PC-3 (cell line): ENCODE measurements around the gene FAAH2. TPM values are rescaled to one million over a fixed set of nuclear protein-coding genes. Genes with fewer than 3 reads are reported as not detected.
"Not testable (repeated sequence)": the region's sequence is repeated elsewhere in the genome, so short reads cannot be mapped to it uniquely, and the experiment has no call there.

Experiments
- ATAC-seq: fragments of 200-7000 bp; cut with Tn5 transposase; 2 replicates; pipeline ENCODE4 v1.9.1; 2020; ENCODE audit warnings: mild to moderate bottlenecking, moderate library complexity
- BruUV-seq: library from RNA; stranded (reverse); fragments of 400-500 nt; replicated peaks from 2 replicates; lab custom pipeline; 2021; lab: Mats Ljungman, UMichigan
- CTCF ChIA-PET: fragments of 300-600 bp; sonication (Branson Sonifier 250); formaldehyde crosslinking; loops from one replicate; lab custom pipeline; 2022; ENCODE audit warnings: antibody characterized with exemption; lab: Charles Lee
- POLR2A ChIA-PET: fragments of 300-600 bp; sonication (Branson Sonifier 250); formaldehyde crosslinking; loops from one replicate; lab custom pipeline; 2022; ENCODE audit warnings: antibody characterized with exemption; ENCODE audit not compliant: unreplicated experiment; lab: Charles Lee
- DNase-seq: peaks from one replicate; pipeline ENCODE4 v3.0.0-alpha.2; 2015
- H2AFZ ChIP-seq: fragments of 300-600 bp; sonication (generic); 2 replicates; pipeline ENCODE4 v1.6.0; 2016; ENCODE audit warnings: antibody characterized with exemption, low read length
- H3F3A ChIP-seq: fragments of 300-600 bp; sonication (generic); one replicate; pipeline ENCODE4 v1.6.0; 2017; ENCODE audit warnings: antibody characterized with exemption, low read length, control low read depth, mild to moderate bottlenecking; ENCODE audit not compliant: unreplicated experiment
- H3K27ac ChIP-seq: fragments of 300-600 bp; sonication (generic); 2 replicates; pipeline ENCODE4 v1.5.1; 2016; ENCODE audit warnings: mild to moderate bottlenecking, low read length
- H3K27me3 ChIP-seq: fragments of 300-600 bp; sonication (generic); 2 replicates; pipeline ENCODE4 v1.6.1; 2016; ENCODE audit warnings: low read length, mixed read lengths
- H3K36me3 ChIP-seq: fragments of 300-600 bp; sonication (generic); 2 replicates; pipeline ENCODE4 v1.6.1; 2016; ENCODE audit warnings: low read depth, mixed run types, low read length, mixed read lengths
- H3K4me1 ChIP-seq: fragments of 300-600 bp; sonication (generic); 2 replicates; pipeline ENCODE4 v1.5.1; 2016; ENCODE audit warnings: low read length; ENCODE audit not compliant: insufficient read depth
- H3K4me2 ChIP-seq: fragments of 300-600 bp; sonication (generic); 2 replicates; pipeline ENCODE4 v1.6.0; 2016; ENCODE audit warnings: low read length
- H3K4me3 ChIP-seq: fragments of 300-600 bp; sonication (generic); 2 replicates; pipeline ENCODE4 v1.5.1; 2016; ENCODE audit warnings: mild to moderate bottlenecking, low read length, mixed read lengths
- H3K79me2 ChIP-seq: fragments of 300-600 bp; sonication (generic); 2 replicates; pipeline ENCODE4 v1.6.1; 2017; ENCODE audit warnings: low read length, mixed read lengths
- H3K9ac ChIP-seq: fragments of 300-600 bp; sonication (generic); 2 replicates; pipeline ENCODE4 v1.6.0; 2016; ENCODE audit warnings: mild to moderate bottlenecking, low read length
- H3K9me2 ChIP-seq: fragments of 300-600 bp; sonication (generic); replicated peaks from 2 replicates; pipeline ENCODE4 v1.6.1; 2016; ENCODE audit warnings: mixed run types, low read length, mixed read lengths
- H3K9me3 ChIP-seq: fragments of 300-600 bp; sonication (generic); 2 replicates; pipeline ENCODE4 v1.6.1; 2016; ENCODE audit warnings: low read length, mixed read lengths
- H4K20me1 ChIP-seq: fragments of 300-600 bp; sonication (generic); 2 replicates; pipeline ENCODE4 v1.6.1; 2016; ENCODE audit warnings: low read length, mixed read lengths
- EZH2 ChIP-seq: fragments of 300-600 bp; sonication (generic); IDR thresholded peaks from one replicate; pipeline ENCODE4 v1.6.1; 2017; ENCODE audit warnings: antibody characterized with exemption, mild to moderate bottlenecking, low read length; ENCODE audit not compliant: unreplicated experiment
- EZH2phosphoT487 ChIP-seq: fragments of 300-600 bp; sonication (generic); IDR thresholded peaks from 2 replicates; pipeline ENCODE4 v1.6.1; 2018; ENCODE audit warnings: mild to moderate bottlenecking, antibody characterized with exemption, low read length, borderline replicate concordance
- intact Hi-C: fragments of 100-400 bp; cut with micrococcal nuclease; formaldehyde crosslinking; loops from 2 replicates; pipeline ENCODE4 v1.9.0; 2023
- total RNA-seq: library from RNA; depleted of rRNA; stranded (reverse); fragments of >200 nt; gene quantifications from 2 replicates; pipeline ENCODE4 v1.2.3, GENCODE V29; 2014
- TF ChIP-seq, protein P1 (sequence below): fragments of 300-600 bp; sonication (generic); conservative IDR thresholded peaks from 2 replicates; pipeline ENCODE4 v1.5.1; 2017; ENCODE audit warnings: antibody characterized with exemption, low read depth, mild to moderate bottlenecking, low read length

FAAH2 gene
- total RNA-seq, 1 experiment from 2014 or later = 1.6 TPM

GRCh38 chrX:57368158-57368557 lies 81.7 kb downstream of the FAAH2 start:
- Histone ChIP-seq H2AFZ (no peak overlapping the region), H3F3A (no peaks in the 10 kb centered on the region), H3K9me3 (no peaks in the 10 kb centered on the region), H3K36me3 (no peaks in the 10 kb centered on the region), H3K79me2 (no peaks in the 10 kb centered on the region), H4K20me1 (no peaks in the 10 kb centered on the region), H3K27ac (no peak overlapping the region), H3K9me2 (no peaks in the 10 kb centered on the region), H3K27me3 (no peaks in the 10 kb centered on the region), H3K9ac (no peak overlapping the region), H3K4me1 (peaks cover 13% of the 10 kb centered on the region), H3K4me3 (no peak overlapping the region), H3K4me2 (no peak overlapping the region)
- ChIA-PET CTCF (no interaction called here), POLR2A (no interaction called here)
- no TSS peak for BruUV-seq
- DNase-seq (no peak), ATAC-seq (no peak)
- intact Hi-C loops = no loop called here
- TF ChIP-seq, protein P1, sequence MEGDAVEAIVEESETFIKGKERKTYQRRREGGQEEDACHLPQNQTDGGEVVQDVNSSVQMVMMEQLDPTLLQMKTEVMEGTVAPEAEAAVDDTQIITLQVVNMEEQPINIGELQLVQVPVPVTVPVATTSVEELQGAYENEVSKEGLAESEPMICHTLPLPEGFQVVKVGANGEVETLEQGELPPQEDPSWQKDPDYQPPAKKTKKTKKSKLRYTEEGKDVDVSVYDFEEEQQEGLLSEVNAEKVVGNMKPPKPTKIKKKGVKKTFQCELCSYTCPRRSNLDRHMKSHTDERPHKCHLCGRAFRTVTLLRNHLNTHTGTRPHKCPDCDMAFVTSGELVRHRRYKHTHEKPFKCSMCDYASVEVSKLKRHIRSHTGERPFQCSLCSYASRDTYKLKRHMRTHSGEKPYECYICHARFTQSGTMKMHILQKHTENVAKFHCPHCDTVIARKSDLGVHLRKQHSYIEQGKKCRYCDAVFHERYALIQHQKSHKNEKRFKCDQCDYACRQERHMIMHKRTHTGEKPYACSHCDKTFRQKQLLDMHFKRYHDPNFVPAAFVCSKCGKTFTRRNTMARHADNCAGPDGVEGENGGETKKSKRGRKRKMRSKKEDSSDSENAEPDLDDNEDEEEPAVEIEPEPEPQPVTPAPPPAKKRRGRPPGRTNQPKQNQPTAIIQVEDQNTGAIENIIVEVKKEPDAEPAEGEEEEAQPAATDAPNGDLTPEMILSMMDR = no peak
- TF ChIP-seq EZH2 = no peak
- no peak for TF ChIP-seq EZH2phosphoT487

DNA sequence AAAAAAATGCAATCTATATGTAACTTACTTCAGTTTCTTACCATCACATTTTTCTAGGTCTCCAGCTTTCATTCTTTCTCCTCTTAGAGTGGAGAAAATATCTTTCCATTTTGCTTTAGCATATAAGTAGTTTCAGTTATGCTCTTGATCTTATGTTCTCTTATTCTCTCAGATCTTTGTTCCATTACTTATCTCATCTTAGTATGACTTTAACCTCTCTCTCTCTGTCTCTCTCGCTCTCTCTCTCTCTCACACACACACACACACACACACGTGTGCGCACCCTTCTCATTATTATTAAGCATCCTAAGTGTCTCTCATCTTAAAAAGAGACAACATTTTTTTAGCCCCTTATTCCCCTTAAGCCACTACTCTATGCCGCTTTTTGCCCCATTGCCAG lies 92.8 kb downstream of the FAAH2 start:
- no peak overlapping the region for H3K4me2 ChIP-seq
- TF ChIP-seq, protein P1 = no peak
- TF ChIP-seq EZH2phosphoT487 (no peak), EZH2 (no peak)
- no peaks in the 10 kb centered on the region for H3K79me2 ChIP-seq
- no peak overlapping the region for H3K27ac ChIP-seq
- ATAC-seq (no peak), DNase-seq (no peak)
- ChIA-PET POLR2A (no interaction called here), CTCF (no interaction called here)
- no peaks in the 10 kb centered on the region for H3K9me2 ChIP-seq
- no peaks in the 10 kb centered on the region for H3K4me1 ChIP-seq
- H3K36me3 ChIP-seq = no peaks in the 10 kb centered on the region
- no peaks in the 10 kb centered on the region for H3K9me3 ChIP-seq
- no peaks in the 10 kb centered on the region for H3K27me3 ChIP-seq
- no TSS peak for BruUV-seq
- H2AFZ ChIP-seq = no peak overlapping the region
- intact Hi-C loops = no loop called here
- no peaks in the 10 kb centered on the region for H4K20me1 ChIP-seq
- H3K9ac ChIP-seq = no peak overlapping the region
- no peaks in the 10 kb centered on the region for H3F3A ChIP-seq
- H3K4me3 ChIP-seq = no peak overlapping the region

- TF ChIP-seq, protein P1 = no peak
- no peak for TF ChIP-seq EZH2phosphoT487
- no peak for TF ChIP-seq EZH2
- Histone ChIP-seq H3K27ac (no peak overlapping the region), H3K27me3 (no peaks in the 10 kb centered on the region), H3K4me1 (no peaks in the 10 kb centered on the region), H3K9ac (no peak overlapping the region), H3K9me2 (no peaks in the 10 kb centered on the region), H3K36me3 (no peaks in the 10 kb centered on the region), H3F3A (no peaks in the 10 kb centered on the region), H2AFZ (no peak overlapping the region), H3K79me2 (no peaks in the 10 kb centered on the region), H3K4me3 (no peak overlapping the region), H3K9me3 (no peaks in the 10 kb centered on the region), H4K20me1 (no peaks in the 10 kb centered on the region), H3K4me2 (no peak overlapping the region)
- ATAC-seq (no peak), DNase-seq (no peak)
- intact Hi-C loops = no loop called here
- no TSS peak for BruUV-seq
- ChIA-PET POLR2A (no interaction called here), CTCF (no interaction called here)
These were observed 93.7 kb downstream of the FAAH2 start for GRCh38 chrX:57380026-57380796.

GRCh38 chrX:57394162-57394561 lies 107.7 kb downstream of the FAAH2 start:
- H3K79me2 ChIP-seq, H3F3A ChIP-seq, H3K27ac ChIP-seq, DNase-seq, H3K9ac ChIP-seq, ATAC-seq, H3K4me3 ChIP-seq, POLR2A ChIA-PET, H3K4me2 ChIP-seq, CTCF ChIA-PET, H2AFZ ChIP-seq, intact Hi-C loops, H3K27me3 ChIP-seq, H3K36me3 ChIP-seq, H4K20me1 ChIP-seq, BruUV-seq, H3K4me1 ChIP-seq, H3K9me2 ChIP-seq, H3K9me3 ChIP-seq: not testable (repeated sequence)
